Neural crest cell (in vitro differentiated cells): ENCODE data around the gene C11orf71. TPM values are rescaled to one million over a fixed set of nuclear protein-coding genes. Genes with fewer than 3 reads are reported as not detected.

ENCODE experiments used
- DNase-seq: peaks from one replicate; pipeline ENCODE4 v3.0.0; 2021; ENCODE audit warnings: low read depth, mixed read lengths, low spot score
- H3K27ac Mint-ChIP-seq: one replicate; pipeline ENCODE4 v1.8.0; 2021; ENCODE audit warnings: mild to moderate bottlenecking, mixed read lengths; ENCODE audit not compliant: unreplicated experiment
- H3K27me3 Mint-ChIP-seq: 2 replicates; pipeline ENCODE4 v1.8.0; 2021; ENCODE audit warnings: low read depth, mild to moderate bottlenecking, mixed read lengths
- H3K36me3 Mint-ChIP-seq: 2 replicates; pipeline ENCODE4 v1.8.0; 2021; ENCODE audit warnings: low read depth, mild to moderate bottlenecking, mixed read lengths
- H3K4me1 Mint-ChIP-seq: 2 replicates; pipeline ENCODE4 v1.8.0; 2021; ENCODE audit warnings: mixed read lengths
- H3K4me3 Mint-ChIP-seq: one replicate; pipeline ENCODE4 v1.8.0; 2021; ENCODE audit warnings: mild to moderate bottlenecking, mixed read lengths
- H3K9me3 Mint-ChIP-seq: 2 replicates; pipeline ENCODE4 v1.8.0; 2021; ENCODE audit warnings: mixed read lengths
- CTCF ChIP-seq: fragments of 200-600 bp; sonication (generic); conservative IDR thresholded peaks from 2 replicates; pipeline ENCODE4 v1.5.0; 2021; ENCODE audit warnings: antibody characterized with exemption, mild to moderate bottlenecking
- total RNA-seq: library from RNA; stranded (reverse); gene quantifications from 2 replicates; pipeline ENCODE4 v1.2.1, GENCODE V29; 2021

Gene C11orf71
- total RNA-seq, 1 donor from 2014 or later = 7.4 TPM

GRCh38 chr11:114416441-114416961, 16.2 kb upstream of the C11orf71 start:
- Mint-ChIP-seq H3K9me3 (no peaks in the 10 kb centered on the region), H3K27me3 (no peaks in the 10 kb centered on the region), H3K4me3 (no peak overlapping the region), H3K36me3 (peaks cover 13% of the 10 kb centered on the region), H3K27ac (no peak overlapping the region), H3K4me1 (no peaks in the 10 kb centered on the region)
- DNase-seq = no peak
- TF ChIP-seq CTCF = no peak

- no peak for DNase-seq
- Mint-ChIP-seq H3K4me1 (no peaks in the 10 kb centered on the region), H3K36me3 (peaks cover 15% of the 10 kb centered on the region), H3K4me3 (no peak overlapping the region), H3K9me3 (no peaks in the 10 kb centered on the region), H3K27ac (no peak overlapping the region), H3K27me3 (no peaks in the 10 kb centered on the region)
- no peak for TF ChIP-seq CTCF
These were observed 13.6 kb upstream of the C11orf71 start for GRCh38 chr11:114413958-114414357.

- H3K27me3 Mint-ChIP-seq = no peaks in the 10 kb centered on the region
- TF ChIP-seq CTCF = no peak
- no peaks in the 10 kb centered on the region for H3K4me1 Mint-ChIP-seq
- no peak overlapping the region for H3K27ac Mint-ChIP-seq
- H3K36me3 Mint-ChIP-seq = peaks cover 15% of the 10 kb centered on the region
- no peaks in the 10 kb centered on the region for H3K9me3 Mint-ChIP-seq
- H3K4me3 Mint-ChIP-seq = no peak overlapping the region
- DNase-seq = no peak
These were observed 12.6 kb upstream of the C11orf71 start for GRCh38 chr11:114412946-114413345.

GRCh38 chr11:114401311-114401710, 1.0 kb upstream of the C11orf71 start:
- Mint-ChIP-seq H3K4me3 (peak overlapping the region; percentile 97), H3K9me3 (no peaks in the 10 kb centered on the region), H3K4me1 (peaks cover 34% of the 10 kb centered on the region), H3K36me3 (peaks cover 4% of the 10 kb centered on the region), H3K27ac (peak overlapping the region; percentile 99), H3K27me3 (no peaks in the 10 kb centered on the region)
- no peak for DNase-seq
- no peak for TF ChIP-seq CTCF

GRCh38 chr11:114400915-114401223, 558 bp upstream of the C11orf71 start:
- TF ChIP-seq CTCF = no peak

More at GRCh38 chr11:114400915-114401223, 558 bp upstream of the C11orf71 start:
- Mint-ChIP-seq H3K4me1 (peaks cover 34% of the 10 kb centered on the region), H3K4me3 (peak overlapping the region; percentile 97), H3K27ac (peak overlapping the region; percentile 99), H3K9me3 (no peaks in the 10 kb centered on the region), H3K27me3 (no peaks in the 10 kb centered on the region), H3K36me3 (peaks cover 4% of the 10 kb centered on the region)
- DNase-seq = no peak
